ENCODE data around the gene SPG7. TPM values are rescaled to one million over a fixed set of nuclear protein-coding genes. Genes with fewer than 3 reads are reported as not detected.

The SPG7 gene
- total RNA-seq, 1 experiment from 2014 or later: 141 TPM

- TF ChIP-seq AR (CRISPR knock-in tag; IDR thresholded peaks at IDR 0.05) (no peak), ZNF121 (CRISPR knock-in tag; IDR thresholded peaks at IDR 0.05) (no peak), ZNF396 (CRISPR knock-in tag; IDR thresholded peaks at IDR 0.05; ENCODE audit: borderline replicate concordance) (no peak), USF2 (CRISPR knock-in tag; IDR thresholded peaks at IDR 0.05) (no peak)
These were observed 44.1 kb downstream of the SPG7 start (continued) for GRCh38 chr16:89552329-89552728.

- ChIA-PET CTCF (no interaction called here), POLR2A (no interaction called here)
- H3K4me1 Mint-ChIP-seq: no peaks in the 10 kb centered on the region
- ATAC-seq (no peak), DNase-seq (ENCODE audit: low spot score) (no peak)
- peaks cover 53% of the 10 kb centered on the region for H3K36me3 Mint-ChIP-seq
- no peaks in the 10 kb centered on the region for H3K27me3 Mint-ChIP-seq (ENCODE audit: low read depth)
- no peak overlapping the region for H3K27ac Mint-ChIP-seq
- TF ChIP-seq AFF4 (CRISPR knock-in tag; IDR thresholded peaks at IDR 0.05; ENCODE audit: borderline replicate concordance) (no peak), STAT6 (CRISPR knock-in tag; conservative IDR thresholded peaks at IDR 0.05; ENCODE audit: low read depth) (no peak), NFE2L1 (CRISPR knock-in tag; IDR thresholded peaks at IDR 0.05) (no peak), TEAD1 (CRISPR knock-in tag; IDR thresholded peaks at IDR 0.05) (no peak)
- no peaks in the 10 kb centered on the region for H3K9me3 Mint-ChIP-seq
- H3K4me3 Mint-ChIP-seq: no peak overlapping the region
These were observed 44.7 kb downstream of the SPG7 start for GRCh38 chr16:89552913-89553312.

- Mint-ChIP-seq H3K36me3 (peaks cover 45% of the 10 kb centered on the region), H3K27me3 (ENCODE audit: low read depth) (no peaks in the 10 kb centered on the region), H3K9me3 (no peaks in the 10 kb centered on the region), H3K4me1 (no peaks in the 10 kb centered on the region), H3K27ac (no peak overlapping the region), H3K4me3 (no peak overlapping the region)
- ChIA-PET CTCF (no interaction called here), POLR2A (no interaction called here)
- ATAC-seq (no peak), DNase-seq (ENCODE audit: low spot score) (no peak)
- no peak for TF ChIP-seq KAT7 (CRISPR knock-in tag; IDR thresholded peaks at IDR 0.05; ENCODE audit: borderline replicate concordance)
- no peak for TF ChIP-seq RORB (CRISPR knock-in tag; IDR thresholded peaks at IDR 0.05)
- TF ChIP-seq JUN (CRISPR knock-in tag; IDR thresholded peaks at IDR 0.05): no peak
- TF ChIP-seq TEAD1 (CRISPR knock-in tag; IDR thresholded peaks at IDR 0.05): no peak
- TF ChIP-seq TEAD4 (CRISPR knock-in tag; IDR thresholded peaks at IDR 0.05): no peak
- no peak for TF ChIP-seq MLX (CRISPR knock-in tag; IDR thresholded peaks at IDR 0.05)
- TF ChIP-seq ZNF317 (CRISPR knock-in tag; IDR thresholded peaks at IDR 0.05; ENCODE audit: borderline replicate concordance, low read depth): no peak
- TF ChIP-seq PREB (CRISPR knock-in tag; IDR thresholded peaks at IDR 0.05; ENCODE audit: borderline replicate concordance): no peak
- no peak for TF ChIP-seq ZNF138 (CRISPR knock-in tag; conservative IDR thresholded peaks at IDR 0.05)
- TF ChIP-seq ZNF281 (CRISPR knock-in tag; IDR thresholded peaks at IDR 0.05): no peak
- no peak for TF ChIP-seq SMAD4 (CRISPR knock-in tag; IDR thresholded peaks at IDR 0.05)
- no peak for TF ChIP-seq MXD4 (CRISPR knock-in tag; IDR thresholded peaks at IDR 0.05; ENCODE audit: borderline replicate concordance)
These were observed 45.5 kb downstream of the SPG7 start for GRCh38 chr16:89553733-89554132.

All from WTC11 (cell line).